HG03139 (cell line): Measurements from ENCODE around the gene DYNLT2.
"Not testable (repeated sequence)": the region's sequence is repeated elsewhere in the genome, so short reads cannot be mapped to it uniquely, and the experiment has no call there.

Experiments
- ATAC-seq: cut with Tn5 transposase; IDR thresholded peaks from one replicate; pipeline ENCODE4 v1.9.1; 2021; ENCODE audit not compliant: unreplicated experiment

The DYNLT2 gene

GRCh38 chr6:169701954-169702839 is 49.2 kb downstream of the DYNLT2 start, which contains the start of the genes C6orf120 and WDR27:
TSS of gene C6orf120 (plus strand) at chr6:169702126. CDS start at chr6:169702460, 334 bp downstream.
TSS of gene WDR27 (minus strand) at chr6:169702029. CDS start at chr6:169689005, 13,024 bp downstream.
- ATAC-seq, result peak; percentile 92

- ATAC-seq, result peak; percentile 8
These were observed 49.9 kb downstream of the DYNLT2 start for GRCh38 chr6:169701311-169701953.

GRCh38 chr6:169700296-169700695 is 51.1 kb downstream of the DYNLT2 start:
- no peak for ATAC-seq

DNA sequence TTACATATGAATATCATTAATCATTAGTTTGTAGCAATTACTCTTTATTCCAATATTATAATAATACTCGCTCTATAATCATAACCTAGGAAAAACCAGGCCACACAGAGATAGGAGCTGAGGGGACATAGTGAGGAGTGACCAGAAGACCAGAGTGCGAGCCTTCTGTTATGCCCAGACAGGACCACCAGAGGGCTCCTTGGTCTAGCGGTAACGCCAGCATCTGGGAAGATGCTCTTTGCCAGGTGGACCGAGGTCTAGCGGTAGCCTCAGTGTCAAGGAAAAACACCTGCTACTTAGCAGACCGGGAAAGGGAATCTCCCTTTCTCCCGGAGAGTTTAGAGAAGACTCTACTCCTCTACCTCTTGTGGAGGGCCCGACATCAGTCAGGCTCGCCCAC is 54.3 kb downstream of the DYNLT2 start:
- ATAC-seq, result not testable (repeated sequence)

GRCh38 chr6:169695131-169695530 is 56.2 kb downstream of the DYNLT2 start:
- ATAC-seq, result no peak

- no peak for ATAC-seq
These were observed 58.9 kb downstream of the DYNLT2 start for GRCh38 chr6:169692516-169692915.

DNA sequence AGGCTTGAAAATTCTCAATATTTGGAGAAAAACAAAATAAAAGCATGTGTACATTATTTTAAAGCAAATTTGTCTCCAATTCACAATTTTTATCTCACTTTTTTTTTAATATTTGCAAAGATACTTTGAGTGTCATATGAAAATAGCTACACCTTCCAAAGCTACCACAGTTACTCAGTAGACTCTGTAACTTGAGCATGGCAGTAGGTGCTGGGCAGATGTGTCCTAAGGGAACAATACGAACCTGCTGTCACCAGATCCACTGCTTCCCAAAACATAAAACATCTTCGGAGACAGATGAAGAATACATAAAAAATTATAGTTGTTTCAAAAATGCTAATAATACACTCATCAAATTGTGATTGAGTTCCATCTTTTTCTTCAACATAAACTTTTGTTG is 60.1 kb downstream of the DYNLT2 start:
- ATAC-seq, result no peak
